ENCODE measurements around the gene IGF1R.

IGF1R gene

GRCh38 chr15:98909968-98910885 is 261.9 kb downstream of the IGF1R start:
- DNase-seq (ENCODE audit: low read depth in 2 of 2): no peak

GRCh38 chr15:98914626-98915025 is 266.3 kb downstream of the IGF1R start:
- DNase-seq (ENCODE audit: low read depth in 2 of 2): no peak

DNA sequence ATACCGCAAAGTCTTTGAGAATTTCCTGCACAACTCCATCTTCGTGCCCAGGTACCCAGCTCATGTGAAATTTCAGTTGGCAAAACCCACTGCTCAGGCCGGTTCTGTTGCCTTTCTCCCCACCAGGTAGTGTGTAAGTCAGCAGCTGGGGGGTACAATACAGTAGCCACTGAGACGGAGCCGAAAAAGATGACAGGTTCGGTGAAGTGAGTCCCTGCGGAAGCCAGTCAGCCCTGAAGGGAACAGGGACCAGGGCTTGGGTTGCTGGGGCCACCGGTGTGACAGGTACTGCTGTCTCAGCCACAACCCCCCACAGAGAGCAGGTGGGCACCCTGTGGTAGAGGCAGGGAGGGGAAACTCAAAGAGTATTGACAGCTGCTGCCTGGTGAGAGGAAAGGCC is 268.5 kb downstream of the IGF1R start:
- DNase-seq (ENCODE audit: low read depth in 2 of 2): no peak

GRCh38 chr15:98917417-98917816 is 269.1 kb downstream of the IGF1R start:
- no peak for DNase-seq (ENCODE audit: low read depth in 2 of 2)

DNA sequence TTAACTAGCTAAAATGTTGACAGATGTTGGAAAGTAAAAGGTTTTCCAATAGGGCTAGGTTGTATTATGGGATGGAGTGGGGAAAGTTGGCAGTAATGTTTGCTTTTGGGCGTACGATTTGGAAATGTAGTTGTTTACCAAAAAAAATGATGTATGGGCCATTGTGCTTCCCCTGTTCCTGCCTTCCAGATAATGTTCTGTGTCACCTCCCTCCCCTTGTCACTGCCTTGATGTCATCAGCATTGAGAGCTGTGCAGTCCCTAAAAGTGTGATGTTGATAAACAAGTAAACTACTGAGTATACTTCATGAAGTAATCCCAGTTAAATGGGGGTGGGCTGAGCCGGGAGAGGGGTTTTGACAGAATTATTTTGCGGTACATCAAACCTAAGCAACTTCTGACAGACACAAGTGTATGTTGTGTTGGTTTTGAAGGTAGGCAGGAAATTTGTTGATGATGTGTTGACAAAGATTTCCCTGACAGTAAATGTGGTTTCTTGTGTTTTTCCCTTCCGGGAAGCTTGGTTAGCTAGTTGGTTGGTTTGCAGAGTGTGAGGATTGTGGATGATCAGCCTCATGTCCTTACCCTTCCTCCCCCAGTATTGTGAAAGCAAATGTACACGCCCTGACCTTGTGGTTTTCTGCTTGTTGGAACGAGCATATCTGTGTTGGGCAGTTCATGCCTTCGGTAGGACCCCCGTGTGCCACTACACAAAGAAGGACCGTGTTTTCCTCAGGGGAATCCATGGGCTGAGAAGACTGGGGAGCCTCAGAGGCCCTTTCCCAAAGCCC is 271.9 kb downstream of the IGF1R start:
- DNase-seq (ENCODE audit: low read depth in 2 of 2): no peak

DNA sequence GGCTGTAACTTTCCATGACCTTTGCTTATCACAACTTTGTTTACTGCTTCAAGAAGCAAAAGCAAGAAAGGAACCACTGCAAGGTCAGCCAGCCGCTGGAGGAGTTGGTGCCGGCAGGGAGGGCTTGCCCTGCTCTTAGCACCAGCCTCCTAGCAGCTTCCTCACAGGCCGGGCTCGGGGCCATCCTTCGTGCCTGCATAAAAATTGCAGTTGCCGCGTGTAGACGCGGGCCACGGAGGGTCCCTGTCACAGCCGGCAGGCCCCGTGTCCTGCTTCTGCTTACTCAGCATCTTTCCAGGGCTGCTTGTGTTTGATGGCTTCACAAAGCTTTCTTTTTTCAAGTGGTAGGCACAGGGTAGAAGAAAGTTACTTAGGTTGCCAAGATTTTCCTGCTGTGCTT is 274.8 kb downstream of the IGF1R start:
- DNase-seq (ENCODE audit: low read depth in 2 of 2): no peak

DNA sequence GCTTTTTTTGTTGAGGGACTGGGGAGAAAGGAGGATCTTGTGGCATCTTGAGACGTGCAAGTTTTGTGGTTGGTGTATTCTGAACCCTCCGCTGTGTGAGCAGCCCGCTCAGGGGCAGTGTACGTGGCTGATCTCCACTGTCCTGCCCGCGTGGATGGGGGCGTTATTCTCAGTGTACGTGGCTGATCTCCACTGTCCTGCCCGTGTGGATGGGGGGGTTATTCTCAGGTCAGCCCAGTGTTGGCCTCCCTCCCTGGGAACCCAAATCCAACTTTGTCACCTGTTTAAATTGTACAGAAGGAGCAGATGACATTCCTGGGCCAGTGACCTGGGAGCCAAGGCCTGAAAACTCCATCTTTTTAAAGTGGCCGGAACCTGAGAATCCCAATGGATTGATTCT is 275.2 kb downstream of the IGF1R start:
- DNase-seq (ENCODE audit: low read depth in 2 of 2): no peak

DNA sequence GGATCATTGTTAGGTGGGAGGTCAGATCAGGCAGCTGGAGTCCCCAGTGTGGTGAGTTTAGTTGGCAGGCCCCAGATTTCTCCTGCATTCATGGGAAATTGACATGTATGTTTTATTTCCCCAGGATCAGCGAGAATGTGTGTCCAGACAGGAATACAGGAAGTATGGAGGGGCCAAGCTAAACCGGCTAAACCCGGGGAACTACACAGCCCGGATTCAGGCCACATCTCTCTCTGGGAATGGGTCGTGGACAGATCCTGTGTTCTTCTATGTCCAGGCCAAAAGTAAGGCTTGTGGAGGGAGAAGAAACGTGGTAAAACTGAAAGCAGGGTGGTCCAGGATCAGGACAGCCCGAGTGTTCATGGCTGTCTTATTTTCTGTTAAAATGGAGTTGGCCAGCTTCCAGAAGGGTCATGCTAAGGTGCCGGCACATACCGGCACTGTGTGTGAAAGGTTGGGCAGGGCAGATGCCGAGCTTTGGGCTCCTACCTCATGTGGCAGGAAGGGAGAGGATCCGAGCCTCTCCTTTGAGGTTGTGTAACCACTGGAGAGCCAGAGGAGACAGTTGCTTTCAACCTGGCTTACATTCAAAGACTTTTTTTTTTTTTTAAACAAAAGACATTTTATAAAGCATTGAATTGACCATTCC is 276.2 kb downstream of the IGF1R start:
- no peak for DNase-seq (ENCODE audit: low read depth in 2 of 2)

DNA sequence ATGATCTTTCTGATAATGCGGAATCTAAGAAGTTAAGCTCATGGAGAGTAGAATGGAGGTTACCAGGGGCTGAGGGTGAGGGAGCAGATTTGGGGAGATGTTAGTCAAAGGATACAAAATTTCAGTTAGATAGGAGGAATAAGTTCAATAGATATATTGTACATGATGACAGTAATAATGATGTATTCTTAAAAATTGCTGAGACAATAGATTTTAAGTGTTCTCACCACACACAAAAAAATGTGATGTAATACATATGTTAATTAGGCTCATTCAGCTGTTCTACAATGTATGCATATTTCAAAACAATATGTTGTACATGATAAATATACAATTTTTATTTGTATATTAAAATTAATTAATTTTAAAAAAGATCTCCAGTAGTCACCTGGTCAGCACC is 277.9 kb downstream of the IGF1R start:
- no peak for DNase-seq (ENCODE audit: low read depth in 2 of 2)

- no peak for DNase-seq (ENCODE audit: low read depth in 2 of 2)
These were observed 278.7 kb downstream of the IGF1R start for GRCh38 chr15:98927022-98927421.

DNA sequence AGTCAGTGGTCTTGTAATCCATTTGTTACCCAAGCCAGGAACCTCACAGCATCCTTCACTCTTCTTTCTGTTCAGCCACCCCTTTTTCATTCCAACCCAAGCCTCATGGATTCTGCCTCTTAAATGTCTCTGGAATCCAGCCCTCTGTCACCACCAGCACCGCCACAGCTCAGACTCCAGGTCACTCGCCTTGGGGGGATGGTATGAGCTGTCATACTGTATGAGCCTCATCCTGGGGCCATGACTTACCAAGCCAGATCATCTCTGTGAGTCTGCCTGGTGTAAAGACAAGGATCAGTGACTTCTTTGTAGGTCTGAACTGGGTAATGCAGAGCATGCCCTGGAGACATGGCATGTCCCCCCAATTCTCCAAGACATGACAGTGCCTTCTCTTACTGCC is 279.7 kb downstream of the IGF1R start:
- DNase-seq (ENCODE audit: low read depth in 2 of 2): no peak

- DNase-seq (ENCODE audit: low read depth in 2 of 2): no peak
These were observed 282.2 kb downstream of the IGF1R start for GRCh38 chr15:98930576-98930975.

DNA sequence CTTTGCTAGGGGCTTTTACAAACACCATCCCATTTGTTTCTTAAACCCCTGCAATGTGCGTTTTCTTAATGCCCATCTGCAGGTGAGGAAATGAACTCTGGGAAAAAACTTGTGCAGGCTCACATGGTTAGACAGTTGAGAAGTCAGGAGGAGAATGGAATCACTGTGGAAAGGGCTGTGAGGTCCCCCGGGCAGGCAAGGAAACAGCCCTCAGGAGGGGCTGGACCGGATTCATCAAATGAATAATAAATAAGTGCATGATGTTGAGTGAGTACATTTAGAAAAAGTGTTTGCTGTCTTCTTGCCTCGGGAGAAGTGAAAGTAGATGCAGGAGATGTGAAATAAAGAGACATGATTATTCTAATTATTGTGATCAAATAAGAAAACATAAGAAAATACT is 282.7 kb downstream of the IGF1R start:
- no peak for DNase-seq (ENCODE audit: low read depth in 2 of 2)

DNA sequence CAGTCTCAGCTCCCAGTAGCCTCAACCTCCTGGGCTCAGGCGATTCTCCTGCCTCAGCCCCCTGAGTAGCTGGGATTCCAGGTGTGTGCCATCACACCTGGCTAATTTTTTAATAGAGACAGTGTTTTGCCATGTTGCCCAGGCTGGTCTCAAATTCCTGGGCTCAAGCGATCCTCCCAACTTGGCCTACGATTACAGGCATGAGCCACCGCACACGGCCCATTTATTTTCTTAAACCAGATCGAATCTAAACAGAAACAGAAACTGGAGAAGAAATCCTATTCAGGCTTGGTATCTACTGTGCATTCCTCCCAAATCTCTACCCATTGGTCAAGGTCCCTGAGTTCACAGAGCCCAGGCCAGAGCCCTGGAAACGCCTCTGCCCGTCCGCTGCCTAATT is 285.1 kb downstream of the IGF1R start:
- no peak for DNase-seq (ENCODE audit: low read depth in 2 of 2)

DNA sequence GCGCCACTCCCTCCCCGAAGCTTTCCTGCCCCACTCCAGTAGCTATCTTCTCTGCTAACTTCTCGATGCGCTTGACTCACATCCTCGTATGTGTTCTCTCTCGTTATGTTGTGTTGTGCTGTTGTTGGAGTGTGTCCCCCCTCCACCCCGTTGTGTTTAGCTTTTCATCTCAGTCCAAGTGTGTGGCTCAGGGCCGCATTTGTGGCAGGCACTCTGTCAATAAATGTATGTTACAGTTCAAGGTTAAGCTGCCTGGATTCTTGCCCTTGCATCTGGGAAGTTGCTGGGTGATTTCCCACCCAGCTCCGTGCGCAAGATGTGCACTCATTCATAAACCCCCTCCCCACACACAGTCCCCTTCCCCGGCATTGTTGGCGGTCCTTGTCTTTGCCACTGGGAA is 287.4 kb downstream of the IGF1R start:
- DNase-seq (ENCODE audit: low read depth in 2 of 2): no peak

GRCh38 chr15:98937413-98938104 is 289.2 kb downstream of the IGF1R start:
- DNase-seq (ENCODE audit: low read depth in 2 of 2): no peak

- no peak for DNase-seq (ENCODE audit: low read depth in 2 of 2)
These were observed 289.7 kb downstream of the IGF1R start for GRCh38 chr15:98938105-98938417.

- DNase-seq (ENCODE audit: low read depth in 2 of 2): no peak
These were observed 290.5 kb downstream of the IGF1R start for GRCh38 chr15:98938799-98939198.

DNA sequence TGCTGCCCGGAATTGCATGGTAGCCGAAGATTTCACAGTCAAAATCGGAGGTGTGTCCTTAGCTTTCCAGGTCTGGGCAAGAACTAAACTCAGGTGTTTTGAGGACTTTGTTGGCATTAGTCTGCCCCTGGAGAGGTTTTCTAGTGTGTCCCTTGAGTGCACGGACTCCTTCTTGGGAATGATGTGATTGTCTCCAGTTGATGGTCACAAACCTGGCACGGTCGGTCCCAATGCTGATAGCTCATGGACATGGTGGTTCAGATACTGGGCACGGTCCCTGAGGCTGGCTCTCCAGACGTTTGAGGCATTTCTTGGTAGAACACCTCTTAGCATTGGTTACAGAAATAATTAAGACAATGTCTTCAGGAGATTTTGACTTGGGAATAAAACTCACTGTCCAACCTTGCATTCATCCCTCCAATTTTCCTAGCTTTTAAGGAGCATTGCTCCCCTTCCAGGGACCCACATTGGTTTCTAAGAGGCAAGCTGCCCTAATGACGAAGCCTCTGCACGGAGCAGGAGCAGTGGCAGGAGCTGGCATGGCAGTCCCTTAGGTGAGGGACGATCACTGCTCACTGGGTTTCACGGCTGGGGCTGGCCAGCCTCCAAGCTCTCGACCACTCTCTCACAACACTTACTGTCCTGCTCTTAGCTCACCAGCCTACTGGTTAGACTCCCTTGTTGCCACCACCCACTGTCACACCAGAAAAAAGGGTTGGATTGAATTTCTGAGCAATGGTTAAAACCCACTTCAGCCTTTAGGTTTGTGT is 291.2 kb downstream of the IGF1R start:
- DNase-seq (ENCODE audit: low read depth in 2 of 2): no peak

DNA sequence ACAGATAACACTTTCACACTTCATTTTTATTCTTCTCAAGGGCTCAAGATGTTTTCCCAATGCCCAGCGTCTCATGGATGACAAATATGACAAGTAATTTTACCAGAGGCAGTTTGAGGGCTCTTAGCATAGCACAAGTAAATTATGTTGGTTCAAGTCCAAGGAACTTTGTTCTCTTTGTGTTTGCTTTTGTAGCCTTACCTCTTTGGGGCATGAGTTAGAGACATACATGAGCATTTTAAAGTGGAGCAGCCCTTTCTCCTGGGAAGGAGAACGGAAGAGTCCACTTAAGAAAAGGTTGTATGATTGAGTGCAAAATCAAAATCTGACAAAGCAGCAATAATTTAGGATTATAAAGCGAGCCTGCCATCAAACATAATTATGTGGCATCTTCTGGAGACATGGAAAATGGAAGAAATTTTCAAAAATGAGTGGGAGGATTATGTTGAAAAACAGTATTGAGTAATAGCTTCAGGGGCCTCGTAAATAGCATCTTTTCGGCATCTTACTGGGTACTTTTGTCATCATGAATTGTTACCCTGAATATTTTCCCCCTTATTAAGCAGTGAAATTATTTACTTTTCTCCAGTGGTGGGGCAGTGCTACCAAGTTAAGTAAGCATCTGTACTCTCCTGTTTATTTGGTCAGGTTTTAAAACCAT is 293.4 kb downstream of the IGF1R start:
- no peak for DNase-seq (ENCODE audit: low read depth in 2 of 2)

GRCh38 chr15:98942431-98942830 is 294.1 kb downstream of the IGF1R start:
- DNase-seq (ENCODE audit: low read depth in 2 of 2): no peak

Data from stimulated activated CD4-positive, alpha-beta T cell treated with anti-CD3 and anti-CD28 coated beads, Interleukin-4, amount 100 ng/mL, for 48 hours (primary cell).